ENCODE data around the gene USHBP1. TPM values are rescaled to one million over a fixed set of nuclear protein-coding genes. Genes with fewer than 3 reads are reported as not detected.

Gene USHBP1
- polyA plus RNA-seq, 3 donors = 4.2 to 7.1 (median 6.5) TPM

GRCh38 chr19:17200408-17201079 is 64.0 kb downstream of the USHBP1 start:
- no peak for DNase-seq (ENCODE audit: extremely low read depth in 1 of 11, low read depth in 9 of 11, low spot score in 4 of 11)

Other genes starting within 250 kb of the USHBP1 start
- gene CPAMD8, start 237.9 kb downstream of the USHBP1 start, polyA plus RNA-seq (ENCODE audit: insufficient read length in 3 of 3) = 10 to 100 TPM; 34.1 to 55.6 (median 44.2) TPM
- gene HAUS8, start 189.3 kb downstream of the USHBP1 start, polyA plus RNA-seq (ENCODE audit: insufficient read length in 3 of 3) = 10 to 100 TPM; 10.8 to 16.6 (median 15.3) TPM
- gene MYO9B, start 189.0 kb downstream of the USHBP1 start, polyA plus RNA-seq (ENCODE audit: insufficient read length in 3 of 3) = 10 to 100 TPM; 49.3 to 61.7 (median 58.0) TPM
- 10 to 100 TPM; 21.6 to 33.7 (median 30.9) TPM for gene USE1, start 49.4 kb downstream of the USHBP1 start, polyA plus RNA-seq (ENCODE audit: insufficient read length in 3 of 3)
- 10 to 100 TPM; 17.5 to 21.2 (median 20.3) TPM for gene OCEL1, start 38.5 kb downstream of the USHBP1 start, polyA plus RNA-seq (ENCODE audit: insufficient read length in 3 of 3)
- 10 to 100 TPM; 31.5 to 59.9 (median 44.3) TPM for gene NR2F6, start 18.8 kb downstream of the USHBP1 start, polyA plus RNA-seq (ENCODE audit: insufficient read length in 3 of 3)
- 100 to 1,000 TPM in 2 of 3 donors, 10 to 100 TPM in 1; 97.0 to 111 (median 107) TPM for gene BABAM1, start 2.7 kb upstream of the USHBP1 start, polyA plus RNA-seq (ENCODE audit: insufficient read length in 3 of 3)
- gene ANKLE1, start 17.2 kb upstream of the USHBP1 start, polyA plus RNA-seq (ENCODE audit: insufficient read length in 3 of 3) = 1 to 10 TPM in 2 of 3 donors, under 1 TPM in 1; 0.95 to 1.7 (median 1.0) TPM
- gene ABHD8, start 38.7 kb upstream of the USHBP1 start, polyA plus RNA-seq (ENCODE audit: insufficient read length in 3 of 3) = 10 to 100 TPM in 2 of 3 donors, 1 to 10 TPM in 1; 6.2 to 12.2 (median 11.5) TPM
- 10 to 100 TPM; 45.9 to 65.6 (median 57.3) TPM for gene MRPL34, start 41.1 kb upstream of the USHBP1 start, polyA plus RNA-seq (ENCODE audit: insufficient read length in 3 of 3)
- 10 to 100 TPM; 29.8 to 41.8 (median 40.2) TPM for gene DDA1, start 44.8 kb upstream of the USHBP1 start, polyA plus RNA-seq (ENCODE audit: insufficient read length in 3 of 3)
- 10 to 100 TPM in 2 of 3 donors, 1 to 10 TPM in 1; 9.3 to 17.4 (median 13.9) TPM for gene ANO8, start 70.1 kb upstream of the USHBP1 start, polyA plus RNA-seq (ENCODE audit: insufficient read length in 3 of 3)
- 10 to 100 TPM; 17.7 to 28.5 (median 20.1) TPM for gene GTPBP3, start 72.8 kb upstream of the USHBP1 start, polyA plus RNA-seq (ENCODE audit: insufficient read length in 3 of 3)
- 100 to 1,000 TPM; 142 to 223 (median 176) TPM for gene PLVAP, start 112.6 kb upstream of the USHBP1 start, polyA plus RNA-seq (ENCODE audit: insufficient read length in 3 of 3)
- 1 to 10 TPM; 2.3 to 7.1 (median 2.9) TPM for gene CCDC194, start 129.5 kb upstream of the USHBP1 start, polyA plus RNA-seq (ENCODE audit: insufficient read length in 3 of 3)
- gene BST2, start 140.9 kb upstream of the USHBP1 start, polyA plus RNA-seq (ENCODE audit: insufficient read length in 3 of 3) = 100 to 1,000 TPM; 115 to 149 (median 127) TPM
- gene MVB12A, start 155.3 kb upstream of the USHBP1 start, polyA plus RNA-seq (ENCODE audit: insufficient read length in 3 of 3) = 10 to 100 TPM; 49.5 to 73.2 (median 70.9) TPM
- 1 to 10 TPM; 2.8 to 4.1 (median 3.3) TPM for gene TMEM221, start 183.9 kb upstream of the USHBP1 start, polyA plus RNA-seq (ENCODE audit: insufficient read length in 3 of 3)
- under 1 TPM in 2 of 3 donors, not detected in 1; 0.26 to 0.64 TPM for gene NXNL1, start 196.2 kb upstream of the USHBP1 start, polyA plus RNA-seq (ENCODE audit: insufficient read length in 3 of 3)
- gene SLC27A1, start 205.8 kb upstream of the USHBP1 start, polyA plus RNA-seq (ENCODE audit: insufficient read length in 3 of 3) = 10 to 100 TPM; 12.0 to 22.2 (median 14.9) TPM
- gene PGLS, start 246.9 kb upstream of the USHBP1 start, polyA plus RNA-seq (ENCODE audit: insufficient read length in 3 of 3) = 10 to 100 TPM; 52.5 to 82.6 (median 73.5) TPM